Skeletal muscle satellite cell (primary cell): Measurements from ENCODE around the gene MIPEP.

ENCODE experiments used
- H3K27me3 ChIP-seq: 2 replicates; pipeline ENCODE4 v1.7.0; 2013; ENCODE audit warnings: low read length; ENCODE audit not compliant: control insufficient read depth, insufficient read depth
- H3K36me3 ChIP-seq: 2 replicates; pipeline ENCODE4 v1.7.0; 2013; ENCODE audit warnings: mild to moderate bottlenecking, control low read depth, low read length; ENCODE audit not compliant: insufficient read depth
- H3K4me1 ChIP-seq: 2 replicates; pipeline ENCODE4 v1.7.0; 2013; ENCODE audit warnings: low read length; ENCODE audit not compliant: control insufficient read depth, insufficient read depth
- H3K4me2 ChIP-seq: 2 replicates; pipeline ENCODE4 v1.7.0; 2013; ENCODE audit warnings: mild to moderate bottlenecking, low read length
- H3K4me3 ChIP-seq: 2 replicates; pipeline ENCODE4 v1.7.0; 2013; ENCODE audit warnings: low read length
- H3K9ac ChIP-seq: 2 replicates; pipeline ENCODE4 v1.7.0; 2013; ENCODE audit warnings: mild to moderate bottlenecking, low read depth, low read length, moderate library complexity
- H3K9me3 ChIP-seq: replicated peaks from 2 replicates; pipeline ENCODE4 v1.7.0; 2013; ENCODE audit warnings: mild to moderate bottlenecking, control low read depth, low read length

MIPEP gene

DNA sequence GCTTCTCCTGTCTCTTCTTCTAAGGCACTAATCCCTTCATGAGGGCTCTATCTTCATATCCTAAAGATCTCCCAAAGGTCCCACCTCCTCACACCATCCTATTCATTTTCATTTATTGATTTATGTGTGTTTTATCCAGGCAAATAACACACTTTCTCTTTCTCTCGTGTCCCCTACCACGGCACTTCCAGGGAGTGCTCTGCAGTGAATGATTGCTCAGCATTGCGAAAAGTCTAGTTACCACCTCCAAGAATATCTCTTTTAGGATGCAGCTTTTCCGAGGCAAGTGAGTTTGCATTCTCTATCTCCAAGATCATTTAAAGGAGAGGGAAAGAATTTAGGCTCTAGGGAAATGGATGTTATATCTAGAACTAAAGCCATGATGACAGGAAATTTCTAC lies 101.7 kb downstream of the MIPEP start:
- Histone ChIP-seq H3K36me3 (no peaks in the 10 kb centered on the region), H3K9ac (no peak overlapping the region), H3K4me3 (no peak overlapping the region), H3K4me2 (no peak overlapping the region), H3K4me1 (peaks cover 27% of the 10 kb centered on the region), H3K27me3 (no peaks in the 10 kb centered on the region), H3K9me3 (no peaks in the 10 kb centered on the region)

DNA sequence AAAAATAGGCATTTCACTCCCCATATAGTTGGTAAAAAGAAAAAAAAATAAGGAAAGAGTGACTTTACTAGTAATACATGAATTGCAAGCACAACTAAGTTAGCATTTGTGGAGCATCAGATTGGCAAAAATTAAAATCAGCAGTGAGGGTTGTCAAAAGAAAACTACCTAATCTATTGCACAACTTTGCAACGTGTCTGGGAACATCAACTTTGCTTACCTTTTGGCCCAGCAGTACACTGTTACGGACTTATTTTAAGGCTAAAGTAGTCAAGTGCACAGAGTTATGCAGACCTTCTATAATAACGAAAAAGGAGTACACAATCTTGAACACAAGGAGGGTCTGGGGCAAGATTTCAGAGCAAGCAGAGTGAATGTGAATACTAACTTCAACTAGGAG lies 102.6 kb downstream of the MIPEP start:
- Histone ChIP-seq H3K4me3 (no peak overlapping the region), H3K36me3 (no peaks in the 10 kb centered on the region), H3K27me3 (no peaks in the 10 kb centered on the region), H3K4me1 (peaks cover 20% of the 10 kb centered on the region), H3K9me3 (no peaks in the 10 kb centered on the region), H3K9ac (no peak overlapping the region), H3K4me2 (no peak overlapping the region)

- Histone ChIP-seq H3K27me3 (no peaks in the 10 kb centered on the region), H3K4me2 (no peak overlapping the region), H3K4me3 (no peak overlapping the region), H3K36me3 (no peaks in the 10 kb centered on the region), H3K9ac (no peak overlapping the region), H3K9me3 (no peaks in the 10 kb centered on the region), H3K4me1 (peaks cover 3% of the 10 kb centered on the region)
Measured at GRCh38 chr13:23778879-23779278, 110.3 kb downstream of the MIPEP start.

DNA sequence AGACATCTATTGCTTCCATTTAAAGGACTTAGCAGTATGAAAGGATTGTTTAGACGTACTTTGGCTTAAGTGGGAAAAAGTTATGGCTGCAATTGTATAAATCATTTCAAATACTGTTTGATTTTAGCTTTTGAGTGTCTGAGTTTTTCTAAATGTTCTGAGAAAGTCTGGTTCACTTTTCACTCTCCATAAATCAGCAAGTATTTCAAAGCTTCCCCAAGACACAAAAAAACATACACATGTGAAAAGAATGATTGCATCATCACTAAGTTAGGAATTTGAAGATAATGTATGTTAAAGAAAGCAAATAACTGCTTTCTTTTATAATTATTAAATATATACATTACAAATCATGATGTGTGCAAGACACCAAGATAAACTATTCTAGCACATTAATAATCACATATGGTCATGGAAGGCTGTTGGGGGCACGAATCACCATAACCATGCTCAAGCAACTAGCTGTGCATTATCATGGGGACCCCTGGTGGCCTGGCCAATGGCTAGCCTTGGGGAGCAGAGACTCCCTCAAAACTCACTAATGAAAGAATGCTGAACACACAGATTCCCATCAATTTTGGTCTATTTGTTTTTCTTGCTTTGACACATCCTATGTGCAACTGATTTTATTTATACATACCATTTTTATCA lies 111.1 kb downstream of the MIPEP start:
- Histone ChIP-seq H3K4me1 (peaks cover 3% of the 10 kb centered on the region), H3K27me3 (no peaks in the 10 kb centered on the region), H3K4me2 (no peak overlapping the region), H3K4me3 (no peak overlapping the region), H3K9me3 (no peaks in the 10 kb centered on the region), H3K9ac (no peak overlapping the region), H3K36me3 (no peaks in the 10 kb centered on the region)

- H3K9ac ChIP-seq = no peak overlapping the region
Measured at GRCh38 chr13:23777575-23777870, 111.7 kb downstream of the MIPEP start.

GRCh38 chr13:23776698-23777574 lies 112.3 kb downstream of the MIPEP start:
- H3K9me3 ChIP-seq = no peaks in the 10 kb centered on the region
- H3K9ac ChIP-seq = no peak overlapping the region
- peaks cover 4% of the 10 kb centered on the region for H3K4me1 ChIP-seq
- H3K4me2 ChIP-seq = no peak overlapping the region
- no peak overlapping the region for H3K4me3 ChIP-seq
- no peaks in the 10 kb centered on the region for H3K27me3 ChIP-seq
- H3K36me3 ChIP-seq = no peaks in the 10 kb centered on the region

More at GRCh38 chr13:23777575-23777870, 111.7 kb downstream of the MIPEP start:
- Histone ChIP-seq H3K4me2 (no peak overlapping the region), H3K27me3 (no peaks in the 10 kb centered on the region), H3K4me3 (no peak overlapping the region), H3K36me3 (no peaks in the 10 kb centered on the region), H3K9me3 (no peaks in the 10 kb centered on the region), H3K4me1 (peaks cover 3% of the 10 kb centered on the region)

DNA sequence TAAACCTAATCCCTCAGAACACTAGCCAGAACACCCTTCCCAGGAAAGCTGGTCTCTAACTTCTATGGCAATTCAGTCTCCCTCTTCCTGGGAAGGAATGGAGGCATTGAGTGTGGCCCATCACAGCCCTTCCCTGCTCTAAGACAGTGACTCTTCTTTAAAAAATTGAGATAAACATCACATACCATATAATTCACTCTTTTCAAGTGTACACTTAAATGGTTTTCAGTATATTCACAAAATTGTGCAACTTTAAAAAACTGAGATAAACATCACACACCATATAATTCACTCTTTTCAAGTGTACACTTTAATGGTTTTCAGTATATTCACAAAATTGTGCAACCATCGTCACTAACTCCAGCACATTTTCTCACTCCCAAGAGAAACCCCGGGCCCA lies 116.5 kb downstream of the MIPEP start:
- Histone ChIP-seq H3K27me3 (no peaks in the 10 kb centered on the region), H3K9ac (no peak overlapping the region)

GRCh38 chr13:23771956-23772355 lies 117.2 kb downstream of the MIPEP start:
- peak overlapping the region; percentile 5 for H3K4me2 ChIP-seq
- H3K4me1 ChIP-seq = peaks cover 7% of the 10 kb centered on the region
- H3K27me3 ChIP-seq = no peaks in the 10 kb centered on the region
- H3K4me3 ChIP-seq = no peak overlapping the region
- no peaks in the 10 kb centered on the region for H3K36me3 ChIP-seq
- H3K9ac ChIP-seq = no peak overlapping the region
- no peaks in the 10 kb centered on the region for H3K9me3 ChIP-seq

More for the DNA sequence above, 116.5 kb downstream of the MIPEP start:
- no peaks in the 10 kb centered on the region for H3K9me3 ChIP-seq
- H3K4me1 ChIP-seq = peaks cover 7% of the 10 kb centered on the region
- H3K4me3 ChIP-seq = no peak overlapping the region
- H3K36me3 ChIP-seq = no peaks in the 10 kb centered on the region
- H3K4me2 ChIP-seq = no peak overlapping the region

GRCh38 chr13:23771552-23771951 lies 117.6 kb downstream of the MIPEP start:
- no peak overlapping the region for H3K9ac ChIP-seq
- no peaks in the 10 kb centered on the region for H3K9me3 ChIP-seq
- H3K4me3 ChIP-seq = no peak overlapping the region
- H3K4me1 ChIP-seq = peaks cover 7% of the 10 kb centered on the region
- H3K36me3 ChIP-seq = no peaks in the 10 kb centered on the region
- no peak overlapping the region for H3K4me2 ChIP-seq
- H3K27me3 ChIP-seq = no peaks in the 10 kb centered on the region

- no peak overlapping the region for H3K4me3 ChIP-seq
- peaks cover 7% of the 10 kb centered on the region for H3K4me1 ChIP-seq
- no peak overlapping the region for H3K4me2 ChIP-seq
- no peaks in the 10 kb centered on the region for H3K9me3 ChIP-seq
- H3K27me3 ChIP-seq = no peaks in the 10 kb centered on the region
- H3K36me3 ChIP-seq = no peaks in the 10 kb centered on the region
- H3K9ac ChIP-seq = no peak overlapping the region
Measured at GRCh38 chr13:23770973-23771372, 118.2 kb downstream of the MIPEP start.

DNA sequence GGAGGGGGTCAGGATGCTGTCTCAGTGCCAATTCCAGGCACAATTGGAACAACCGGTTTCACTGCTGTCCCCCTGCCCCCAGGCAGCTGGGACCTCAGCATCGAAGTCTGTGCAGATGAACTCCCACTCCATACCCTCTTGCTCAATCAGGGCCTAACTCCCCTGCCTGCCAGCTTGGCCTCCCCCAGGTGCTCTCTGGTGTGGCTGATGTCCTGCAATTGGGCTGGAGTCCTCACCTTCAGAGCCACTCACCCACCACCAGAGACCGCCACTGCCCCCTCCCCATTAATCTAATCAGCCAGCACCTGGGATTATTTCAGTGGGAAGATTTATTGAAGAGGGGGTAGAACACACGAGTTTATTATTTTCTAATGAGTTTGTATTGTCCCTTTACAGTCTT lies 118.8 kb downstream of the MIPEP start:
- H3K9ac ChIP-seq = no peak overlapping the region
- H3K9me3 ChIP-seq = no peaks in the 10 kb centered on the region
- no peaks in the 10 kb centered on the region for H3K36me3 ChIP-seq
- peaks cover 7% of the 10 kb centered on the region for H3K4me1 ChIP-seq
- no peaks in the 10 kb centered on the region for H3K27me3 ChIP-seq
- no peak overlapping the region for H3K4me2 ChIP-seq
- H3K4me3 ChIP-seq = no peak overlapping the region

DNA sequence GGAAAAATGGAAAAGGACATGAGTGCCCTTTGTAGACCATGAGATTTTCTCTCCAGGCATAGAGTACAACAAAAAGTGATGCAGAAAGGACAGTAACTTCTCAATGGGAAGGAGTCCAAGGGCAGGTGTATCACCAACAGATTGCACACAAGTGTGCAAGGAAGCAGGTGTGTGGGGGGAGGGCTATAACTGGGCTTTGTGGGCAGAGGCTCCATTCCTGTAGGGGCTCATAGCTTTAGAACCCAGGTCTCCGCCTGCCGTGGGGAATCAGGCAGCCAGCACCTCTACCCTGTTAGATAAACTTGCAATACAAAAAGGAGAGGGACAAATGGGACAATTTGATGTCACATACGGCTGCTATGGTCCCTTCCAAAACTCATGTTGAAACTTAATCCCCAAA lies 119.8 kb downstream of the MIPEP start:
- Histone ChIP-seq H3K4me2 (no peak overlapping the region), H3K4me3 (no peak overlapping the region), H3K9ac (no peak overlapping the region), H3K36me3 (no peaks in the 10 kb centered on the region), H3K27me3 (no peaks in the 10 kb centered on the region), H3K4me1 (peaks cover 7% of the 10 kb centered on the region), H3K9me3 (no peaks in the 10 kb centered on the region)
